K562 (cell line): Measurements from ENCODE around the gene RGS9BP. TPM values are rescaled to one million over a fixed set of nuclear protein-coding genes. Genes with fewer than 3 reads are reported as not detected.

Source experiments
- AFF1 ChIP-seq, 2 experiments: fragments of 450-650 bp; IDR thresholded peaks; 2 replicates each; pipeline ENCODE4 v1.6.1; 2018; ENCODE audit warnings: mild to moderate bottlenecking in 2 of 2, low read depth in 1 of 2; ENCODE audit not compliant: partially characterized antibody in 2 of 2
- BRD9 ChIP-seq: fragments of 450-650 bp; IDR thresholded peaks from 2 replicates; pipeline ENCODE4 v1.6.1; 2018; ENCODE audit warnings: low read depth; ENCODE audit not compliant: partially characterized antibody
- GTF2F1 ChIP-seq: IDR thresholded peaks from 2 replicates; pipeline ENCODE4 v1.6.1; 2011; ENCODE audit warnings: low read depth, low read length, improper control_type of control experiment
- KAT7 ChIP-seq: sonication (generic); formaldehyde crosslinking; IDR thresholded peaks from 2 replicates; pipeline ENCODE4 v1.8.0; 2022; ENCODE audit warnings: missing genetic modification reagents, mild to moderate bottlenecking, borderline replicate concordance
- L3MBTL2 ChIP-seq: fragments of 450-650 bp; IDR thresholded peaks from 2 replicates; pipeline ENCODE4 v1.6.1; 2016; ENCODE audit warnings: mild to moderate bottlenecking, moderate library complexity
- MYC ChIP-seq, 2 experiments: fragments of 250-450 bp in 1 of 2; sonication (Bioruptor Pico) in 1 of 2; IDR thresholded peaks; 2 replicates each; pipeline versions ENCODE4 v1.5.1 to v1.6.1; 2012 to 2021; ENCODE audit warnings: low read depth in 2 of 2, borderline replicate concordance in 1 of 2, improper control_type of control experiment in 1 of 2, low read length in 1 of 2, mild to moderate bottlenecking in 1 of 2, moderate library complexity in 1 of 2
- SFPQ ChIP-seq: fragments of 200-400 bp; formaldehyde crosslinking; IDR thresholded peaks from 2 replicates; pipeline ENCODE4 v1.6.1; 2017; ENCODE audit warnings: mild to moderate bottlenecking, low read depth, low read length, moderate library complexity
- SMARCA4 ChIP-seq: fragments of 450-650 bp; IDR thresholded peaks from 2 replicates; pipeline ENCODE4 v1.6.1; 2016
- TRIM25 ChIP-seq: fragments of 450-650 bp; IDR thresholded peaks from 2 replicates; pipeline ENCODE4 v1.7.0; 2016; ENCODE audit warnings: borderline replicate concordance
- ZFP36 ChIP-seq: fragments of 150-350 bp; IDR thresholded peaks from 2 replicates; pipeline ENCODE4 v1.6.1; 2018; ENCODE audit warnings: low read length, low read depth; ENCODE audit not compliant: partially characterized antibody
- ZMIZ1 ChIP-seq, 2 experiments: fragments of 150-350 bp in 1 of 2; IDR thresholded peaks; 2 replicates each; pipeline ENCODE4 v1.6.1; 2012 to 2016; ENCODE audit warnings: low read depth in 2 of 2, low read length in 2 of 2, mild to moderate bottlenecking in 1 of 2, moderate library complexity in 1 of 2
- ZNF584 ChIP-seq: fragments of 200-800 bp; sonication (Bioruptor generic); IDR thresholded peaks from 2 replicates; pipeline ENCODE4 v1.6.1; 2016; ENCODE audit warnings: low read depth, mild to moderate bottlenecking, missing genetic modification characterization, missing compliant biosample characterization
- ZNF76 ChIP-seq: fragments of 250-450 bp; sonication (Bioruptor Pico); IDR thresholded peaks from 2 replicates; pipeline ENCODE4 v1.4.0; 2020; ENCODE audit warnings: mild to moderate bottlenecking, moderate library complexity, borderline replicate concordance
- polyA plus RNA-seq, 8 experiments: library from polyadenylated mRNA; depleted of rRNA in 4 of 8; stranded (reverse) in 5 of 8; unstranded in 3 of 8; fragments of >200 nt; fragmentation: Nextera tagmentation in 2 of 8; fragmentation: Illumina TruSeq in 1 of 8; extraction: Ambion mirVana in 2 of 8; extraction: Trizol in 1 of 8; gene quantifications; 2 replicates each; pipeline versions ENCODE4 v1.2.1 to v1.2.3, GENCODE V29; 2011 to 2014; ENCODE audit warnings: inconsistent platforms in 1 of 8, missing spikeins in 1 of 8
- total RNA-seq, 7 experiments: library from RNA; depleted of rRNA in 6 of 7; stranded (reverse); fragments of >200 nt in 6 of 7; fragmentation: Illumina TruSeq in 2 of 7; extraction: Trizol in 2 of 7; gene quantifications; 2 replicates each; pipeline versions ENCODE4 v1.2.1 to v1.2.3, GENCODE V29; 2011 to 2021; ENCODE audit warnings: low replicate concordance in 1 of 7

The RGS9BP gene
- total and polyA plus RNA-seq, 9 of the 15 experiments (the other 6 are each of a cell fraction or from before 2014, with no cell fraction given): 0.03 to 1.3 (median 0.49) TPM

- TF ChIP-seq TRIM25 (no peak), SFPQ (no peak), AFF1 (IDR thresholded peaks at IDR 0.05; ENCODE audit: low read depth in 1 of 2, partially characterized antibody in 2 of 2) (peak in 1 of 2 experiments; percentile 54), GTF2F1 (peak; percentile 47), ZMIZ1 (IDR thresholded peaks at IDR 0.05; ENCODE audit: low read depth in 2 of 2, low read length in 2 of 2) (0 out of 4 replicates have a peak, but pooled peaks of 1 of the 2 experiments have one; percentile 44), SMARCA4 (0 out of 2 replicates have a peak, but pooled peaks have one; percentile 14), KAT7 (CRISPR knock-in tag) (0 out of 2 replicates have a peak, but pooled peaks have one; percentile 19), ZNF584 (0 out of 2 replicates have a peak, but pooled peaks have one; percentile 58), MYC (IDR thresholded peaks at IDR 0.05; ENCODE audit: low read depth, low read length) (peak; percentile 46; the same call in 1 of the 2 replicates), MYC (CRISPR knock-in tag; IDR thresholded peaks at IDR 0.05; ENCODE audit: borderline replicate concordance, low read depth) (0 out of 2 replicates have a peak, but pooled peaks have one; percentile 17), ZFP36 (peak; percentile 1), ZNF76 (CRISPR knock-in tag) (0 out of 2 replicates have a peak, but pooled peaks have one; percentile 52), L3MBTL2 (peak; percentile 64), BRD9 (peak; percentile 42)
These were observed 15.8 kb downstream of the RGS9BP start, which contains the start of gene NUDT19 (continued) for GRCh38 chr19:32691291-32691951.
